Hematopoietic multipotent progenitor cell treated with erythropoietin and hydrocortisone succinate and interleukin-3 and kit ligand, for 6 days (in vitro differentiated cells): Measurements from ENCODE around the gene GDF9.

Source experiments
- DNase-seq: peaks from one replicate; pipeline ENCODE4 v3.0.0-alpha.2; 2015

GDF9 gene

DNA sequence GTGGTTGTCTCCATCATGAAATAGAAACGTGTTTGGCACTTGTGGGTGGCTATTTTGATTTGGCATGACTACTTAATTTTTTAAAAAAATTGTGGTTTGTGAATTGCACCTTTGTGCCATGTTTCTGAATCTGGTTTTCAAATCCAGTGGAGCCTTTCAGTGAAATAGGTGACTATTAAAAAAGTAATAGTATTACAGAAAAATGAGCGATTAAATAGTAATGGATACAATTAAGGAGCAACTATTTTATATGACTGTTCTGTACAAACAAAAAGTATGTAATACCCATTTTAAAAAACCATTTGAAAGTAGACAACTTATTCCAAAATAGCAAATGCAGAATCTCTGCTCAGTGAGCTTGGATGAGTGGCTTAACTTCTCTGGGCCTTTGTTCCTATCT, 50.2 kb downstream of the GDF9 start:
- DNase-seq, result no peak

DNA sequence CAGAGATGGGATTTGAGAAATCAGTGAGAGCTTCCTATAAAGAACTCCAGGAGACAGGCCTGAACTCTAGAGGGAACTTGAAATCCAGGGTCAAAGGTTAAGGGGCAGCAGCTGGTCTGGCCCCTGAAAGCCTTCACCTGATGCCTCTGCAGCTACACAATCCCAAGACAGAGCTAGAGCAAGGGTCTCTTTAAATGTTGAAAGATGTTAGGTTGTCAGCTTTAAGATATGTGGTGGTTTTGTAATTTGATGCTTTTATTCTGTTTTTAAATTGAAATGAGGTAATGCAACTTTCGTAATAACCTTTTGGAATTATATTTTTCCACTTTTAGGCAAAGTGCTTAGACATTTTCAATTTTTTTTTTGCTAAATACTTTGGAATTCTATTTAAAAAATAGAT, 50.8 kb downstream of the GDF9 start:
- no peak for DNase-seq

DNA sequence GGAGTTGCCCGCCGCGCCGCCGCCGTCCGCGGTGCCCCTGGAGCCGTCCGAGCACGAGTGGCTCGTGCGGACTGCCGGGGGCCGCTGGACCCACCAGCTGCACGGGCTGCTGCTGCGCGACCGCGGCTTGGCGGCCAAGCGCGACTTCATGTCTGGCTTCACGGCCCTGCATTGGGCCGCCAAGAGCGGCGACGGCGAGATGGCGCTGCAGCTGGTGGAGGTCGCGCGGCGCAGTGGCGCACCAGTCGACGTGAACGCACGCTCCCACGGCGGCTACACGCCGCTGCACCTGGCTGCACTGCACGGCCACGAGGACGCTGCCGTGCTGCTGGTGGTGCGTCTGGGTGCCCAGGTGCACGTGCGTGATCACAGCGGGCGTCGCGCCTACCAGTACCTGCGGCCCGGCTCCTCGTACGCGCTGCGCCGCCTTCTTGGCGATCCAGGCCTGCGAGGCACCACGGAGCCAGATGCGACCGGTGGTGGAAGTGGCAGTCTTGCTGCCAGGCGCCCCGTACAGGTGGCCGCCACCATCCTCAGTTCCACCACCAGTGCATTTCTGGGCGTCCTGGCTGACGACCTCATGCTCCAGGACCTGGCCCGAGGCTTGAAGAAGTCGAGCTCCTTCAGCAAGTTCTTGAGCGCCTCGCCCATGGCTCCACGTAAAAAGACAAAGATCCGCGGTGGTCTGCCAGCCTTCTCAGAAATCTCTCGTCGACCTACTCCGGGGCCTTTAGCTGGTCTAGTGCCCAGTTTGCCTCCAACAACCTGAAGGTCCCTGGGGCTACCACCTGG, 51.6 kb downstream of the GDF9 start:
- DNase-seq, result no peak

GRCh38 chr5:132813599-132814502, 52.4 kb downstream of the GDF9 start:
- peak; percentile 35 for DNase-seq

DNA sequence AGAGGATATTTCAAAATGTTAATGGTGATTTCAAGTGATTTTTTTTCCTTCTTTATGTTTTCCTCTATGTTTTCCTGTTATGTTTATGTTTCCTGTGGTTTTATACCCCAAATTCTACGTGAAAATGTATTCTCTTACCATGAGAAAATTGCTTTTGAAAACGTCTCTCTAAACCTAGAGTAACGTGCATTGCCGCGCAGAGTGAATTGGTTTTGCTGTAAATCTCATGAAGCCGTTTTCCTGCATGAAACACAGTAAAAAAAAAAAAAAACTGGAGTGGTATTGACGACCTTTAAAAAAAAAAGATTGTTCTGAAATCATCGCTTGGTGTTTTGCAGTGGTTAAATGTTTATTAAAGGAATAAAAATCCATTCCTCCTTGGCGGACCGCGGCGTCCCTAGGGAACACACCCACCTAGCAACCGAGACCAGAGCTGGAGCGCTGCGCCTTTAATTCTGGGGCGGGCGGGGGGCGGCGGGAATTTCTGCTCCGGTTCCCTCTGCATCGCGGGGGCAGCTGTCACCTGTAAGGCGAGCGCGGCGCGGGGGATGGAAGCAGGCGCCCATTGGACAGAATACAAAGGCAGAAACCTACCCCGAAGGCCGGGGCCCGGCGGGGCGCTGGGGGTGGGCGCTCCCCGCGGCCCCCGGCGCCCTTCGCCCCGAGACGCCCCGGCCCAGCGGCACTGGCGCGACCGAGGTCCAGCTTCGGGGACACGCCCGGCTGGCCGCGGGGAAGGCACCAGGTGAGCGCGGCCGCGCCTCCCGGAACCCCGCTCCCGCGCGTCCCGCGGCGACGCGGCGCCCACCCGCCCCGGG, 53.3 kb downstream of the GDF9 start, which contains the start of gene SOWAHA:
TSS of gene SOWAHA (plus strand) at position 522 of the 818 bp plus-strand sequence. CDS start 320 bp downstream, outside the sequence.
- DNase-seq, result no peak

GRCh38 chr5:132812123-132812765, 54.0 kb downstream of the GDF9 start:
- no peak for DNase-seq
